Fibroblast of gingiva (primary cell): Measurements from ENCODE around the gene PTPRN2.
"Not testable (repeated sequence)": the region's sequence is repeated elsewhere in the genome, so short reads cannot be mapped to it uniquely, and the experiment has no call there.

Source experiments
- DNase-seq: peaks from one replicate; pipeline ENCODE4 v3.0.0-alpha.2; 2011; ENCODE audit warnings: low read depth

The PTPRN2 gene

DNA sequence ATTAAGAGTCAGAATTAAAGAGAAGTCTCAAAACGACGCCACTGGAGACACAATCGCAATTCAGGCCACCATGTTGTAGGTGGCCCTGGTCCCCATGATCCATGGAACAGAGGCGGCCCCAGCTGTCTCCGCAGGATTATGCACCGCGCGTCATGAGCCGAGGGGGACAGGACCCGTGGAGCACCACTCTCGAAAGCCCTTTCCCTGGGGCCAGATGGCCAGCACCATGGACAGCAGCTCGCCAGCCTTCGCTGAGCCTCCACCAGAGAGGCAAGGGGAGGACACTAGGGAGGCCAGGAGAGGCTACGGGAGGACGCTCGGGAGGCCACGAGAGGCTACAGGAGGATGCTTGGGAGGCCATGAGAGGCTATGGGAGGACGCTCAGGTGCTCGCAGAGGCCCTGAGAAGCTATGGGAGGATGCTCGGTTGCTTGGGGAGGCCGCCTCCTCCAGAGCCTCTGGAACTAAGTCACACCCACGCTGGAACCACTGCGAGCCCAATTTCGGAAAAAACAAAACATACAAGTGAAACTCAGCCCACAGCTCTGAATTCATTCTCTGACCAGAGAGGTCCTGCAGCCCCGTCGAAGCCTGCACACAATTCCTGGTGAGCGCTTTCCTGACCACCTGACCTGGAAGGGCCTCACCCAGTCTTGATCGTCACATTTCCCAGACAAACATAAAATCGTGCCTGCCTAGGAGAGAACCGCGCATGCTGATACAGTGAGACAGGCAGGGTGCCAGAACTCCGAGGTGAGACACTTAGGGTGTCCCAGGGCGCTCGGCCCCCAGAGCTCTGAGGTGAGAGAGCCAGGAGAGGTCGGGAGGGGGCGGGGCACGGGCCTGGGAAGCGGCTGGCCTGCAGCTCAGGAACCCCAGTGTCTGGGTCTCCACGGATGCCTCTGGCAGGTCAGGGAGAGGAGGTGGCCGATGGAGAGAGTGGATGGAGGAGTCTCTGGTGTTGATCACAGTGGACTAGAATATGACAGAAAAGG lies 224.4 kb downstream of the PTPRN2 start:
- no peak for DNase-seq

- DNase-seq = no peak
Observed at GRCh38 chr7:158362001-158362400, 225.6 kb downstream of the PTPRN2 start.

DNA sequence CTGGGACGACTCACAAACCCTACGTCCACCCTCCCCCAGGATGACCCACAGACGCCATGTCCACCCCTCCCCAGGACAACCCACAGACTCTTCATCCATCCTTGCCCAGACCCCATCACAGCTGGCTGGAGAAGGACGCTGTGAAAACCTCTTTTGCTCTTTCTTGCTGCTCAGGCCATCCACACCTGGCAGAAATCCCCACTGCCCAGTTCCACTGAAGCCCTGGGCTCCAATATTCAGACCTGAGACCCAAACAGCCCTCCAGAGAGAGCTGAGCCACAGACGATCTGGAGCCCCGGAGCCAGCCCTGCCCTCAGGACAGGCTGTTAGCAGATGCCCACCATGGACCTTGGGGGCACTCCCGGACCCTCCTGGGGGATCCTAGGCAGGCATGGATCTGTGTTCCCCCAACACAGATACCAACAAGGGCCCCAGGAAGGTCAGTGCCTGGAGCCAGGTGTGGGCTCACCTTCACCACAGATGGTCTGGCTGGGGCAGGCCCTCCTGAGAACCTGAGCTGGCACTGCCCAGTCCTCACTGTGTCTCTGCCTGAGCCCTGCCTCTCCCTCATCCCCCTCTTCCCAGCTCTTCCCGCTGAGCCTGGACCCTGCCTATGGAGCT lies 226.2 kb downstream of the PTPRN2 start:
- no peak for DNase-seq

DNA sequence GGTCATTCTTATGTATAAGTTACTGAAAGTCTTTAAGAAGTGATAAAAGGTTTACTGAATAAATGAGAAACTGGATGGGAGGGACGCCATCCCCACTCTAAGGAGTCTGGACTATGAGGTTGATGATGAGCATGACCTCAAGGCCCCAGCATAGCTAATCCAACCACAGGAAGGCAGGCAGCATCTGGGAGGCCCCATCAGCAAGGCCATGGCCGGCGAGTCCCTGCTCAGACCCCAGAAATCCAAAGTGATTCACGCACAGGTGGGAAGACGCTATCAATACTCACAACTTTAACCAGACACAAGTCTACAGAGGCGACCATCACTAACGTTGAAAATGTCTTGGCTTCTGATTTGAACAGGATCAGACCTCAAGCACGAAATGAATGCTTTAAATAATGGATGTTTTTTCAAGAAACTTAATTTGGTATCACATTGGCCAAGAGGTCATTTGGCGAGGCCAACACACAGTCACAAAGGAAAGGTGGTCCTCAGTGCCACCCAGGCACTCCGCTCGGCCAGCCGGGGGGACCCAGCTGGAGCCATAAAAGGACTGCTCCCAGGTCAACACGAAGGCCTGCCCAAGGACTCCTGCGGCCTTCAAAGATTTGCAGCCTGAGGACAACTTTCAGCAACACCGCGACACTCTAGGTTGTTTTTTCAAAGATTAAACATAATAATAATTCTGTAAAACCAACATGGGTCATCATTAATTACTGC lies 228.5 kb downstream of the PTPRN2 start:
- DNase-seq = no peak

DNA sequence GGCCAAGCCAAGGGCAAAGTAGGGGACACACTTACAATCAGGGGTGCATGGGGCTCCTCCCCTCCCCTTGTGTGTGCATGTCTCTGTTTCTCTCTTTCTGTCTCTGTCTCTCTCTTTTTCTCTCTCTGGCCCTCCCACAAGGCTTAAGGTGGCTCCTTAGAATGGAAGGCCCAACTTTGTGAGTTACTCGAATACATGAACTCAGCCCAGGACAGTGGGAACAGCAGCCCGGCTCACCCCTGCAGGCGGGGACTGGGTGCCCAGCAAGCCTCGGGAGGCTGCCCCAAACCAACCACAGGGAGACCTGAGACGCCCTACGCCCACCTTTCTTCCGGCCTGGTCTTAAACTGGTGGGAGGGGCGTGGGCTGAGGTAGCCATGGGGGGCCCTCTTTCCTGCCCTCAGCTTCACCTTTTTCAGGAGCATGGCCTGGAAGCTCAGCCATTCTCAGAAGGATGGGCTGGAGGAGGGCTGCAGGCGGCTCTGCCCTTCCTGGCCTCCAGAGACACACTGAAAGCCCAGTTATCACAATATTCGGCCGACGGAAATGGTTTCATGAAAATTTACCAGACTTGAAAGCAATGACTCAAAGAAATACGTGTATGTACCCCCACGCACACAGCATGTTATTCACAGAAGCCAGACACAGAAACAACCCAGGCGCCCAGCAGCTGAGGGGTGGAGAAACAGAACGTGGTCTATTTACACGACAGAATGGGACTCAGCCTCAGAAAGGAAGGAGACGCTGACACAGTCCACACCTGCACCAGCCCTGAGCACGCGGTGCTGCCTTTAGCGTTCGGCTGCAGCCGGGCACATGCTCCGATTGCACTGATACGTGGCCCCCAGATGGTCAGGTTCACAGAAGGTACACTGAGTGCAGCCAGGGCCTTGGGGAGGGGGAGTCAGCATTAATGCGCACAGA lies 229.5 kb downstream of the PTPRN2 start:
- DNase-seq = no peak

DNA sequence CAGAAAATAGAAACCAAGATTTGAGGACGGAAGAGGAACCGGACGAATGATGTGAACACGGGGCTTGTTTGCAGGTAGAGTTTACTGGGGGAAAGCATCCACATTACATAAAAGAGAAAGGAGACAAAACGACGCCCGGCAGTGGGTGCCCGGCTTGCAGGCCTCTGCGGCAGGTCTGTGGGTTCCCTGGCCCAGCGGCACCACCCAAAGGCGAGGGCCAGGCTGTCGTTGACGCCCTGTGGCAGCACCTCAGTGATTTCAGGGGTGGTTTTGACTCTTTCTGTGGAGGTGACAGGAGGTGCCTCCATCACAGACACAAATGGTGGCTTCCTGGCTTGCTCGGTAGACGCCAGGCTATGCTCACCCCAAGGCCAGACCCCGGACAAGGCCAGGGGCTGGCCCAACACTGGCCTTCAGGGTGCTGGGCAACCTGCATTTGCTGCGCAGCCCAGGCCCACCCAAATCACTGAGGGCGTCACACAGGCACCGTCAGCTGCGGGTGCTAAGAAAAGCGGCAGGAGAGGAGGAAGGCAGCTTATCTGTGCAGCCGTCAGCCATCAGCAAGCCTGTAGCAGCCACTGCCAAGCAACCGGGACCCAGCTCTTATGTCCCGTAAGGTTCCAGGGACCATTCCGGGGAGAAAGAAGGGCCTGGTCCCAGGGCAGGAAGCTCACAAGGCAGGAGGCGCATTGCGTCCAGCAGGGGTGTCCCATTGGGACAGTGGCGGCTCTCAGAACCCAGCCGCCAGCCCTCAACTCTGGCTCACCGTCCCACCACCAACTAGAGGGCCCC lies 230.3 kb downstream of the PTPRN2 start:
- no peak for DNase-seq

DNA sequence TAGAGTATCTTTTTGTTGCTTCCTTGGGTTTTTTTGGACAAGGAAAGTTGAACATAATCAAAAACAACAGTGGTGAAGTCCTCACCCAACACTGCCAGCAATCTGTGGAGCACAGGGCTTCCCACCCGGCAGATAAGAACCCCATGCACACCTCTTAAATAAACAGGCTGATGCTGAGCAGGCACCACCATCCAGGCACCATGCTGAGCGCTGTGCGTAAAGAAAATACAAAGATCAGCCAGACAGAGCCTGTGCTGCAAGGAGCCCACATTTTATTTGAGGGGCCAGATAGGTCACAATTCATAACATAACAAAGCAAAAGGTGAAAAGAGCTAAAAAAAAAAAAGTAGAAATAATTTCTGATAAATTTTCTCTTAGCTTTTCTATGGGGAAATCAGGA lies 231.2 kb downstream of the PTPRN2 start:
- DNase-seq = no peak

DNA sequence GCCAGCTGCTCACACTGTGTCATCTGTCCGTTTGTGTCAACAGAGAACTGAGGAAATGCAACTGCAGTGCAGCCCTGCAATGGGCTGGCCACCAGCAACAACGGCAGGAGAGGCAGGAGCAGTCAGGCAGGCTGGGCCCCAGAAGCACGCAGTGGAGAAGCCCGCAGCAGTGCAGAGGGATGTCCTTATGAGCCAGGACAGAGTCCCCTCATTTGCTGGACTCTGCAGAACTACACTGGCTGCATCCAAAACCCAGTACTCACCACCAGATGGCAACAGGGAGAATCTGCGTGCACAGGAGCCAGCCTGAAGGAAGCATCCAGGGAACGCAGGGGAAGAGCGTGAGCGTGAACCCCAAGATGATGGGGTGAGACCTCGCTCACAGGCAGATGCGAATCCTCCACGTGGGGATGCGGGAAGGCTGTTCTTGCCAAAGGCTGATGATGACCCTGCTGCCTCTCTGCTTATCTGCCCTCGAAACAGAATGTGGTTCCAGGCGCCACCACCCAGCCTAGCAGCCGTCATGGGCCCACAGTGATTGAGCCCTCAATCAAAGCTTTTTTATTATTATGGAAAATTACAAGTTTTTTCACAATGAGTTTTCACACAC lies 232.1 kb downstream of the PTPRN2 start:
- DNase-seq = no peak

DNA sequence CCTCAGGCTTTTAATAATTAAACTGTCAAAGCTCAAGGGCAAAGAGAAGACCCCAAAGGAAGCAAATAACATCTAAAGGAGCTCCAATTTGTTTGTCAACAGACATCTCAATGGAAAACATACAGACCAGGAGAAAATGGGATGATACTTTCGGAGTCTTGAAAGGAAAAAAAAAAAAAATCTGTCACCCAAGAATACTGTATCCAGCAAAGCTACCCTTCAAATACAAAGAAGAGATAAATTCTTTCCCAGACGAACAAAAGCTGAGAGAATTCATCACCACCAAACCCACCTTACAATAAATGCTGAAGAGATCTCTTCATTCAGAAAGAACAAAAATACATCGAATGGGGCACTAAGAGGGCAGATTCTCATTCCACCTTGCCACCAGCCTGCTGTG lies 232.8 kb downstream of the PTPRN2 start:
- DNase-seq = no peak

- DNase-seq = no peak
Observed at GRCh38 chr7:158353606-158354570, 233.7 kb downstream of the PTPRN2 start.

DNA sequence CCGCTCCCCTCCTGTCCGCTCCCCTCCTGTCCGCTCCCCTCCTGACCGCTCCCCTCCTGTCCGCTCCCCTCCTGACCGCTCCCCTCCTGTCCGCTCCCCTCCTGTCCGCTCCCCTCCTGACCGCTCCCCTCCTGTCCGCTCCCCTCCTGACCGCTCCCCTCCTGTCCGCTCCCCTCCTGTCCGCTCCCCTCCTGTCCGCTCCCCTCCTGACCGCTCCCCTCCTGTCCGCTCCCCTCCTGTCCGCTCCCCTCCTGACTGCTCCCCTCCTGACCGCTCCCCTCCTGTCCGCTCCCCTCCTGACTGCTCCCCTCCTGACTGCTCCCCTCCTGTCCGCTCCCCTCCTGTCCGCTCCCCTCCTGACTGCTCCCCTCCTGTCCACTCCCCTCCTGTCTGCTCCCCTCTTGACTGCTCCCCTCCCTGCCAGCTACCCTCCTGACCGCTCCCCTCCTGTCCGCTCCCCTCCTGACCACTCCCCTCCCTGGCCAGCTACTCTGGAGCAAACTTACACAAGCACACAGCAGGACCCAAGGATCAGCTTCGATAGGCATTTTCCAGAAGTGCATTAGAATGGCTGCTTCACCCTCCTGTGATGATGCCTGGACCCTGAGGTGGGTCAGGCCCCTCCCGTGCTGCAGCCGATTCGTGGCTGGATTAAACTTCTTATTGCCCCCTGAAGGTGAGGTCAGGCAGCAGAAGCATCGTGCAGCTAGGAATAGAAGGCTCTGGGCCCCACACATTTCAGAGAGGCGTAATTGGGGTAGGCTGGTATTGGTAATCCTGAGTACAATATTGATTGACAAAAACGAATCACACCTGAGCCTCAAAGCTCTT lies 235.5 kb downstream of the PTPRN2 start:
- DNase-seq = not testable (repeated sequence)

DNA sequence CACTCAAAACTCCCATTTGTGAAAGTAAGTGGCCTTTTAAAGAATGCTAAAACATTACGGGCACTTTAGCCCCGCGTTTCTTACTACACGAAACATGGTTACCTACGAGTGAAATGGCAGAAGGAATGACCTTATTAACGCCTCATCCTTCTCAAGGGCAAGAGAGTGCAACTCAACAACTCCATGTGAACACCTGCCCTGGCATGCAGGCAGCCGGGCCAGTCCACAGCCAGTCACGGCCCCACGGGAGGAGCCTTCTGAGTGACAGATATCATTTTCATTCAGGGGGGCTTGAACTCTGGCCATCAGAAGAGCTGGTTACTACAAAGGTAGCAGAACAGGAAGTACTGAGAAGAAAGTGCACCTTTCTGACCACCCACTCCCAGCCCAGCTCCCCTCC lies 236.1 kb downstream of the PTPRN2 start:
- no peak for DNase-seq

GRCh38 chr7:158351051-158351450 lies 236.6 kb downstream of the PTPRN2 start:
- no peak for DNase-seq

DNA sequence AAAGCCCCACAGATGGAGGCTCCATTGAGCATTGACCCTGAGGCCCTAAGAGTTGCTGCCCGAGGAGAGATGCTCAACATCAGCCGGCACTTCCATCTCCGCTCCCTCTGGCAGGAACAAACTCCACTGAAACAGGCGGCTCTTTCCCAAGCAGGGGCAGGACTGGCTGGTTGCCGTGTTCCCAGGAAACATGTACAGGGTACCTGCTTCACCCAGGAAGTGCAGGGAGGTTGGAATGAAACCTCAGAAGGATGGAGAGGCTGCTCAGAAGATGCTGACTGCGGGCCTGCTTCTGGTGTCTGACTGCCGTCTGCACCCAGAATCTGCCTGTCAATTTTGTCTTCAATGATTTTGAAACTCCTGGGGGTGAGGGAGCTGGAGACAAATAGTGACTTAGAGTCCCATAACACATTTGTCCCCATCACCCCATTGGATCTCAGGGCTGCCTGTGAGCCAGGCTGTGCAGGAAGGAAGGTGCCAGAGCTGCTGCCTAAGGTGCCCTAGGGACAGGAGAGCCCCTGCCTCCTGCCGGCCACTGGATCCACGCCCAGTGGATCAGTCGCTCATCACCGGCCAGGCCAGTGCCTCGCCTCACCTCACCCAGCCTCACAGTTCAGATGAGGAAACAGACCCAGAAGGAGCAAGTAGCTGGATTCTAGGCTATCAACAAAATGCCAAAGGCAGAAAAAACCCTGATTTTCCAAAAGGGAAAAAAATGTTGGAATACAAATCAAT lies 237.3 kb downstream of the PTPRN2 start:
- DNase-seq = no peak

- DNase-seq = no peak
Observed at GRCh38 chr7:158348446-158348845, 239.2 kb downstream of the PTPRN2 start.

- DNase-seq = not testable (repeated sequence)
Observed at GRCh38 chr7:158348039-158348438, 239.6 kb downstream of the PTPRN2 start.

DNA sequence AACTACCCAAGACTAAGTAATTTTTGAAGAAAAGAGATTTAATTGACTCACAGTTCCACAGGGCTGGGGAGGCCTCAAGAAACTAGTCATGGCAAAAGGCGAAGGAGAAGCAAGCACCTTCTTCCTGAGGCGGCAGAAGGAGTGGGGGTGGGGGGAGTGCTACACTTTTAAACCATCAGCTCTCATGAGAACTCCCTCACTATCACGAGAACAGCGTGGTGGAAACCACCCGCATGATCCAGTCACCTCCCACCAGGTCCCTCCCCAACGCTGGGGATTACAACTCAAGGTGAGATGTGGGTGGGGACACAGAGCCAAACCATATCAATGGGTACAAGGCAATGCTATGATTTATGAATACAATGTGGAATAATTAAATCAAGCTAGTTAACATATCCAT lies 241.9 kb downstream of the PTPRN2 start:
- DNase-seq = no peak
